HFF-Myc (cell line): ENCODE measurements around the gene RASAL2.

Experiments used
- DNase-seq: peaks from one replicate; pipeline ENCODE4 v3.0.0-alpha.2; 2011; ENCODE audit warnings: low read depth; ENCODE audit errors: extremely low read depth
- H3K4me3 ChIP-seq: replicated peaks from 2 replicates; pipeline ENCODE4 v1.5.1; 2011; ENCODE audit warnings: low read depth, mild to moderate bottlenecking, control low read depth, low read length
- CTCF ChIP-seq: IDR thresholded peaks from 2 replicates; pipeline ENCODE4 v1.5.1; 2012; ENCODE audit warnings: mild to moderate bottlenecking, low read depth, low read length, control low read depth; ENCODE audit errors: missing control alignments

RASAL2 gene

GRCh38 chr1:178434899-178435435 lies 341.1 kb downstream of the RASAL2 start:
- no peak overlapping the region for H3K4me3 ChIP-seq
- no peak for DNase-seq
- no peak for TF ChIP-seq CTCF

- no peak overlapping the region for H3K4me3 ChIP-seq
- TF ChIP-seq CTCF: no peak
- DNase-seq: no peak
Observed at GRCh38 chr1:178436899-178437298, 343.0 kb downstream of the RASAL2 start.

- H3K4me3 ChIP-seq: no peak overlapping the region
- DNase-seq: no peak
- no peak for TF ChIP-seq CTCF
Observed at GRCh38 chr1:178438432-178438831, 344.5 kb downstream of the RASAL2 start.

GRCh38 chr1:178442925-178443324 lies 349.0 kb downstream of the RASAL2 start:
- H3K4me3 ChIP-seq: no peak overlapping the region
- TF ChIP-seq CTCF: no peak
- no peak for DNase-seq

GRCh38 chr1:178450871-178451270 lies 357.0 kb downstream of the RASAL2 start:
- no peak for DNase-seq
- TF ChIP-seq CTCF: no peak
- no peak overlapping the region for H3K4me3 ChIP-seq

- no peak for TF ChIP-seq CTCF
- H3K4me3 ChIP-seq: no peak overlapping the region
- DNase-seq: no peak
Observed at GRCh38 chr1:178451529-178451928, 357.6 kb downstream of the RASAL2 start.

GRCh38 chr1:178452013-178452412 lies 358.1 kb downstream of the RASAL2 start:
- DNase-seq: no peak
- no peak for TF ChIP-seq CTCF
- H3K4me3 ChIP-seq: no peak overlapping the region
